GM19240 (cell line): ENCODE measurements around the gene FUZ.

Source experiments
- DNase-seq: peaks from one replicate; pipeline ENCODE4 v3.0.0; 2011; ENCODE audit warnings: low spot score; ENCODE audit not compliant: insufficient read length

Gene FUZ

GRCh38 chr19:49812997-49813861 is at the start of gene FUZ:
TSS of gene FUZ (minus strand) at chr19:49813292. CDS start at chr19:49813106, 186 bp downstream.
- peak; percentile 88 for DNase-seq

- DNase-seq = no peak
These were observed 49.5 kb upstream of the FUZ start for GRCh38 chr19:49862391-49863253.

GRCh38 chr19:49861541-49862378 is 48.7 kb upstream of the FUZ start:
- no peak for DNase-seq

- no peak for DNase-seq
These were observed 48.0 kb upstream of the FUZ start for GRCh38 chr19:49861107-49861506.

- no peak for DNase-seq
These were observed 47.4 kb upstream of the FUZ start for GRCh38 chr19:49860336-49861102.

- DNase-seq = no peak
These were observed 46.7 kb upstream of the FUZ start for GRCh38 chr19:49859682-49860335.

GRCh38 chr19:49858088-49858985 is 45.2 kb upstream of the FUZ start:
- DNase-seq = no peak

- DNase-seq = no peak
These were observed 44.7 kb upstream of the FUZ start for GRCh38 chr19:49857838-49858087.

- no peak for DNase-seq
These were observed 44.2 kb upstream of the FUZ start for GRCh38 chr19:49857061-49857837.

GRCh38 chr19:49856574-49857021 is 43.5 kb upstream of the FUZ start:
- no peak for DNase-seq

- no peak for DNase-seq
These were observed 42.8 kb upstream of the FUZ start for GRCh38 chr19:49855676-49856573.

GRCh38 chr19:49855277-49855675 is 42.2 kb upstream of the FUZ start:
- DNase-seq = no peak

GRCh38 chr19:49854378-49855263 is 41.5 kb upstream of the FUZ start:
- DNase-seq = no peak

- DNase-seq = no peak
These were observed 40.8 kb upstream of the FUZ start for GRCh38 chr19:49853852-49854377.

- DNase-seq = no peak
These were observed 39.6 kb upstream of the FUZ start for GRCh38 chr19:49852631-49853126.
